Measurements from ENCODE around the gene CCNYL1. TPM values are rescaled to one million over a fixed set of nuclear protein-coding genes. Genes with fewer than 3 reads are reported as not detected.

The CCNYL1 gene
- total and polyA plus RNA-seq, 10 donors = 4.7 to 22.8 (median 15.8) TPM

- peaks cover 7 to 40% (median 18%) of the 10 kb centered on the region in 6 donors for H3K4me1 ChIP-seq
- no peak for TF ChIP-seq CTCF (IDR thresholded peaks at IDR 0.05 in 8 of 11, conservative IDR thresholded peaks at IDR 0.05 in 3 of 11)
- TF ChIP-seq POLR2AphosphoS5 (IDR thresholded peaks at IDR 0.05) = no peak
- H3K27me3 ChIP-seq (replicated peaks in 1 of 7) = no peaks in the 10 kb centered on the region
- H3K9me3 ChIP-seq = no peaks in the 10 kb centered on the region
- peak overlapping the region in 5 of 8 donors; percentile 7 to 39 (median 30) for H3K27ac ChIP-seq
- 45 to 72% (median 62%) methylated on average over 2 of the region's 2 CpGs for WGBS, 5 donors
- DNase-seq = no peak
- no peak overlapping the region for H3K4me3 ChIP-seq
- intact Hi-C loops (cut with DNase I; ENCODE audit: low total_unique reads) = no loop called here
- H3K36me3 ChIP-seq = peaks cover 0 to 31% (median 5%) of the 10 kb centered on the region in 6 donors
Measured at GRCh38 chr2:207727261-207727660, 15.8 kb downstream of the CCNYL1 start.

GRCh38 chr2:207729465-207729998 is 18.1 kb downstream of the CCNYL1 start:
- 94 to 96% (median 94%) methylated on average over 8 of the region's 8 CpGs for WGBS, 5 donors
- H3K27me3 ChIP-seq (replicated peaks in 1 of 7) = no peaks in the 10 kb centered on the region
- H3K4me3 ChIP-seq = no peak overlapping the region
- no peak for DNase-seq
- intact Hi-C loops (cut with DNase I; ENCODE audit: low total_unique reads) = no loop called here
- TF ChIP-seq CTCF (IDR thresholded peaks at IDR 0.05 in 8 of 11, conservative IDR thresholded peaks at IDR 0.05 in 3 of 11) = no peak
- no peak for TF ChIP-seq POLR2A (IDR thresholded peaks at IDR 0.05)
- TF ChIP-seq POLR2AphosphoS5 (IDR thresholded peaks at IDR 0.05) = no peak
- H3K36me3 ChIP-seq = peaks cover 0 to 49% (median 5%) of the 10 kb centered on the region in 6 donors
- H3K4me1 ChIP-seq = peaks cover 7 to 37% (median 18%) of the 10 kb centered on the region in 6 donors
- no peak overlapping the region for H3K27ac ChIP-seq
- H3K9me3 ChIP-seq = no peaks in the 10 kb centered on the region

GRCh38 chr2:207731138-207731537 is 19.7 kb downstream of the CCNYL1 start:
- H3K4me1 ChIP-seq = peaks cover 7 to 27% (median 15%) of the 10 kb centered on the region in 6 donors
- H3K9me3 ChIP-seq = no peaks in the 10 kb centered on the region
- WGBS, 5 donors = 85 to 100% (median 94%) methylated on average over 1 of the region's 1 CpG
- no peak for DNase-seq
- no peak overlapping the region for H3K4me3 ChIP-seq
- H3K27me3 ChIP-seq (replicated peaks in 1 of 7) = no peaks in the 10 kb centered on the region
- intact Hi-C loops (cut with DNase I; ENCODE audit: low total_unique reads) = no loop called here
- TF ChIP-seq POLR2A (IDR thresholded peaks at IDR 0.05) (no peak), POLR2AphosphoS5 (IDR thresholded peaks at IDR 0.05) (no peak)
- H3K27ac ChIP-seq = no peak overlapping the region
- peaks cover 0 to 62% (median 5%) of the 10 kb centered on the region in 6 donors for H3K36me3 ChIP-seq

- Histone ChIP-seq H3K9me3 (no peaks in the 10 kb centered on the region), H3K4me3 (no peak overlapping the region), H3K36me3 (peaks cover 0 to 58% (median 7%) of the 10 kb centered on the region in 6 donors), H3K27ac (no peak overlapping the region), H3K4me1 (peaks cover 0 to 13% (median 0%) of the 10 kb centered on the region in 6 donors), H3K27me3 (replicated peaks in 1 of 7) (no peaks in the 10 kb centered on the region)
- no peak for TF ChIP-seq POLR2AphosphoS5 (IDR thresholded peaks at IDR 0.05)
- no peak for DNase-seq
- intact Hi-C loops (cut with DNase I; ENCODE audit: low total_unique reads) = no loop called here
- WGBS, 5 donors = 90 to 96% (median 92%) methylated on average over 2 of the region's 2 CpGs
Measured at GRCh38 chr2:207733597-207734240, 22.3 kb downstream of the CCNYL1 start.

DNA sequence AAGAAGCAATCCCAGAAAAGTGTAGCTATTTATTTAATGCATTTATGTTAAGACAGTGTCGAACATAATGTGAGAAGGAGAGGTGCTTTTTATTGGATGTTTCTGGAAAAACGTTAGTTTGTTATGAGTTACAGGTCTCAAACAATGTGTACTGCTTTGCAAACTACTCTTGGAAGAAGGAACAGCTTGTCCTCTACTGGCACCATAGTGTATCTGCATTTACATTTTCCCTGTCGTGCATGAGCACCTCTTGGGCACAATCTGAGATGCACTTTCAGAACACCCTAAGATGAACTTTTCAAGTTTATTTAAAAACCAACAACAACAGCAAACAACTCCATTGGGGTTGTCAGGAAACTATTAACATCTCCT is 22.8 kb downstream of the CCNYL1 start:
- intact Hi-C loops (cut with DNase I; ENCODE audit: low total_unique reads) = no loop called here
- no peak for DNase-seq
- 40 to 50% (median 43%) methylated on average over 3 of the region's 3 CpGs for WGBS, 5 donors

More for the DNA sequence above, 22.8 kb downstream of the CCNYL1 start:
- Histone ChIP-seq H3K27me3 (replicated peaks in 1 of 7) (no peaks in the 10 kb centered on the region), H3K4me1 (peaks cover 0 to 13% (median 0%) of the 10 kb centered on the region in 6 donors), H3K27ac (no peak overlapping the region), H3K4me3 (no peak overlapping the region), H3K9me3 (no peaks in the 10 kb centered on the region), H3K36me3 (peaks cover 0 to 61% (median 7%) of the 10 kb centered on the region in 6 donors)
- TF ChIP-seq CTCF (IDR thresholded peaks at IDR 0.05 in 8 of 11, conservative IDR thresholded peaks at IDR 0.05 in 3 of 11) (peak in 8 of 11 experiments; percentile 5 to 39 (median 24)), POLR2A (IDR thresholded peaks at IDR 0.05) (no peak), POLR2AphosphoS5 (IDR thresholded peaks at IDR 0.05) (no peak)

Data from spleen (tissue), 11 donors.